GM21367 (cell line): ENCODE data around the gene SLCO3A1.
"Not testable (repeated sequence)": the region's sequence is repeated elsewhere in the genome, so short reads cannot be mapped to it uniquely, and the experiment has no call there.

ENCODE experiments used
- ATAC-seq: cut with Tn5 transposase; IDR thresholded peaks from one replicate; pipeline ENCODE4 v1.9.1; 2021; ENCODE audit not compliant: unreplicated experiment

Gene SLCO3A1

GRCh38 chr15:91961357-91961756, 107.8 kb downstream of the SLCO3A1 start:
- ATAC-seq, result no peak

- ATAC-seq, result not testable (repeated sequence)
These were observed 110.2 kb downstream of the SLCO3A1 start for GRCh38 chr15:91963747-91964146.

GRCh38 chr15:91965501-91966193, 112.1 kb downstream of the SLCO3A1 start:
- ATAC-seq, result no peak

- ATAC-seq, result no peak
These were observed 112.7 kb downstream of the SLCO3A1 start for GRCh38 chr15:91966194-91966552.

- no peak for ATAC-seq
These were observed 114.6 kb downstream of the SLCO3A1 start for GRCh38 chr15:91967935-91968606.

GRCh38 chr15:91968610-91969009, 115.1 kb downstream of the SLCO3A1 start:
- ATAC-seq, result no peak

- ATAC-seq, result no peak
These were observed 116.6 kb downstream of the SLCO3A1 start for GRCh38 chr15:91970142-91970541.

- no peak for ATAC-seq
These were observed 120.0 kb downstream of the SLCO3A1 start for GRCh38 chr15:91973481-91973880.

- ATAC-seq, result no peak
These were observed 120.8 kb downstream of the SLCO3A1 start for GRCh38 chr15:91974321-91974720.

GRCh38 chr15:91975241-91975978, 121.9 kb downstream of the SLCO3A1 start:
- no peak for ATAC-seq

GRCh38 chr15:91976966-91977365, 123.5 kb downstream of the SLCO3A1 start:
- no peak for ATAC-seq

GRCh38 chr15:91980502-91981267, 127.2 kb downstream of the SLCO3A1 start:
- ATAC-seq, result no peak

- ATAC-seq, result no peak
These were observed 128.6 kb downstream of the SLCO3A1 start for GRCh38 chr15:91981821-91982800.

- ATAC-seq, result no peak
These were observed 130.3 kb downstream of the SLCO3A1 start for GRCh38 chr15:91983729-91984340.

GRCh38 chr15:91985297-91985696, 131.8 kb downstream of the SLCO3A1 start:
- no peak for ATAC-seq

- ATAC-seq, result no peak
These were observed 134.6 kb downstream of the SLCO3A1 start for GRCh38 chr15:91988071-91988470.

GRCh38 chr15:91988655-91989054, 135.1 kb downstream of the SLCO3A1 start:
- no peak for ATAC-seq

- ATAC-seq, result no peak
These were observed 136.3 kb downstream of the SLCO3A1 start for GRCh38 chr15:91989821-91990220.

GRCh38 chr15:91992945-91993344, 139.4 kb downstream of the SLCO3A1 start:
- ATAC-seq, result no peak

GRCh38 chr15:91995146-91995545, 141.6 kb downstream of the SLCO3A1 start:
- ATAC-seq, result no peak
